Measurements from ENCODE around the gene PRR23E.

Gene PRR23E

DNA sequence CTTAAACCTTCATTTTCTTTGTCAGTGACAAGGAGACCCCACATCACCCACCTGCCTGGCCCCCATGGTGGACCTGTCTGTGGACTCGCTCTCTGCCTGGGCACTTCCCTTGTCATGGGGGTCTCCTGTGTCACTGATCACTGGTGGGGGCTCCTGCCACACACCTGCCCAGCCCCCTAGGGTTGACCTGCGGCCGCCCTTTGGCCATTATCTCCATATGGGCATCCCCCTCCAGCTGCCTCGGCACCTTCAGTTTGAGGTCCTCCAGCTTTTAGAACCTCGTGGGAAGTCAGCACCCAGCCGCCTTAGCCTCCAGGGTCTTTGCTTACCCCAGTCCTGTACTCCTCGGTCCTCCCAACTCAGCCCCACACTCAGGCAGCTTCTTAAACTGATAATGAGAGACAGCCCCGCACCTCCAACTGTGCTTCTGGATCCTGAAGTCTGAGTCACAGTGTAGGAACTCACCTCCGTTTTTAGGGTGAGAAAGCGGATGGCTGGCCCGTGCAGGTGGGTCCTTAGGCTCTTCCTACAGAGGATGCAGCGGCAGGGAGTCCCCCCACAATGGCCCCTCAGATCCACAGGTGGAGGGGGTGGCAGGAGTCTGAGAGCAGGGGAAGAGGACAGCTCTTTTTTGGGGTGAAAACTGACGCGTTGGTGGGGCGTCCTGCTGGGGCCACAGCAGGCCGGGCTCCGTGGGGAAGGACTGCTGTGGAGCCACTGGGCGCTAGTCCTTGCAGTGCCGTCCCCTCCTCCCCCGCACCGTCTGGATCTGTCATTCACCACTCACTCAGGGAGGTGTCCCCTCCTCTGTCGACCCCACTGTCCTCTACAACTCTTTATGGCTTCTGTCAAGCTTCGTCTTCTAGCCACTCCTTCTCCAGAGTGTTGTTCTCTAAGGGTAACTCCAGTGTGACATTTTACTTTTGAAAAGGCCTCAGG is 8.7 kb upstream of the PRR23E start:
- in situ Hi-C loops (cut with HindIII; ENCODE audit: low sequenced_read_pairs), result no loop called here

DNA sequence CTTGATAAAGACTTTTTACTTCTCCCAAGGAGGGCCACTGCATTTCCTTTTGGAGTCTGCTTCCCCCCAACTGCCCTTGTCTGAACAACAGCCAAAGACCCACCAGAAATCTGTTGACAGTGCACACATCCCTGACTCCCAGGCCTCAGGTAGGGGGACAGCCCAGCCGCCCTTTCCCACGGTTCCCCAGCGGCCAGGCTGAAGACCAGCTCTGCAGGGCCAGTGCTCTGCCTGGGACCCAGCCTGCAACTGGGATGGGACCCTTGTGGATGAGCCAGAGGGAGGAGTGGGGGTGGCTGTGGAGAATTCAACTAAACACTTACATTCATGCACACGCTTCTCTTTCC is 8.1 kb upstream of the PRR23E start:
- in situ Hi-C loops (cut with HindIII; ENCODE audit: low sequenced_read_pairs), result no loop called here

DNA sequence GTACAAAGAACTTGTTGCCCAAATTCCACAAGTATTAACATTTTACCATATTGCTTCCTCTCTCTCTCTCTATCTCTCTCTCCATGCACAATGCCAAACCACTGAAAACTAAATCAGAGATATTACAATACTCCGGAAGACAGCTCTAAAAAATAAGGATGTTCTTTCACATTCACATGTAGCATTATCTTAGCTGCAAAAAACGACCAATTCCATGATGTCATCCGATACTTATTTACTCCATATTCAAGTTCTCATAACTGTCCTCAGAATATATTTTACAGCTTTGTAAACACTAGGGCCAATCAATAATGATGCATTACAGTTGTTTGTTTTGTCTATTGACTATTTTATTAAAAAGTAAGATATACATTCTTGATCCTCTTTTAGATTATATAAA is 7.7 kb upstream of the PRR23E start:
- in situ Hi-C loops (cut with HindIII; ENCODE audit: low sequenced_read_pairs), result no loop called here

DNA sequence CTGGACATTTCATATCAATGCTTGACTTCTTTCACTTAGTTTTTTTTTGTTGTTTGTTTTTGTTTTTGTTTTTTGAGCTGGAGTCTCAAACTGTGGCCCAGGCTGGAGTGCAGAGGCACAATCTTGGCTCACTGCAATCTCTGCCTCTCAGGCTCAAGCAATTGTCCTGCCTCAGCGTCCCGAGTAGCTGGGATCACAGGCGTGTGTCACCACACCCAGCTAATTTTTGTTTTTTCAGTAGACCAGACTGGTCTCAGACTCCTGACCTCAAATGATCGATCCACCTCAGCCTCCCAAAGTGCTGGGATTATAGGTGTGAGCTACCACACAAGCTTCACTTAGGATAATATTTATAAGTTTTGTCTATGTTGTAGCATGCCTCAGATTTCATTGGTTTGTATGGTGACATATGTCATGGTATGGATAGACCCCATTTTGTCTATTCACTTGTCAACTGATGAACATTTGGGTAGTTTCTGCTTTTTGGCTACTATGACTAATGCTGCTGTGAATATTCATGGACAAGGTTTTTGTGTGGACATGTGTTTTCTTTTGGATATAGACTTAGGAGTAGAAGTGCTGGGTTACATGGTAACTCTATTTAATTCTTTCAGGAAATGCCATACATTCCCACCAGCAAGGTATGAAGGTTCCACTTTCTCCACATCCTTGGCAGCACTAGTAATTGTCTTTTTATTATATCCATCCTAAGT is 6.8 kb upstream of the PRR23E start:
- in situ Hi-C loops (cut with HindIII; ENCODE audit: low sequenced_read_pairs), result no loop called here

DNA sequence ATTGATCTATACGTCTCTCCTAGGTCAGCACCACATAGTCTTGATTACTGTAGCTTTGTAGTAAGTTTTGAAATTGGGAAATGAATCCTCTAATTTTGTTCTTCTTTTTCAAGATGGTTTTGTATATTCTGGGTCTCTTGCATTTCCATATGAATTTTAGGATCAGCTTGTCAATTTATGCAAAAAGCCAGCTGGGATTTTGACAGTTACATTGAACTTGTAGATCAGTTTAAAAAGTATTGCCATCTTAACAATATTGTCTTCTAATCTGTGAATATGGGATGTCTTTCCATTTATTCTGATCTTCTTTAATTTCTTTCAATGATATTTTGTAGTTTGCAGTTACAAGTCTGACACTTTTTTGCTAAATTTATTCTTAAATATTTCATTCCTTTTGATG is 5.6 kb upstream of the PRR23E start:
- in situ Hi-C loops (cut with HindIII; ENCODE audit: low sequenced_read_pairs), result no loop called here

DNA sequence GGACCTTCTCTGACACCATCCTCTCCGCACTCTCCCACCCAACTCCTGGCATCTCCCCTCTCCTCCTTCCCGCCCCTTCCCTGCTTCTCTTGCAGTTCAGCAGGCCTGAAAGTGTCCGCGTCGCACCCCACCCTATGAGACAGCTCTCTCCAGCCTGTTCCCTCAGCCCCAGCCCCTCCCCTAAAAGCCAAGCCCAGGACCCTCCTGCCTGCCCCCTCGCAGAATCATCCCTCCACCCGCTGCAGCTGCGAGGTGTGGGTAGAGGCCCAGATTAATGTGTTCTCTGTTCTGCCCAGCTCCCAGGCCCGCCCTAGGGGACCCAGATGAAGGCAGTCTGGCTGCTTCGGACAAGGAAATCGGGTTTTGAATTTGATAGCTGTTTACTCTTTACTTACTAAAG is 410 bp downstream of the PRR23E start:
- in situ Hi-C loops (cut with HindIII; ENCODE audit: low sequenced_read_pairs), result no loop called here

DNA sequence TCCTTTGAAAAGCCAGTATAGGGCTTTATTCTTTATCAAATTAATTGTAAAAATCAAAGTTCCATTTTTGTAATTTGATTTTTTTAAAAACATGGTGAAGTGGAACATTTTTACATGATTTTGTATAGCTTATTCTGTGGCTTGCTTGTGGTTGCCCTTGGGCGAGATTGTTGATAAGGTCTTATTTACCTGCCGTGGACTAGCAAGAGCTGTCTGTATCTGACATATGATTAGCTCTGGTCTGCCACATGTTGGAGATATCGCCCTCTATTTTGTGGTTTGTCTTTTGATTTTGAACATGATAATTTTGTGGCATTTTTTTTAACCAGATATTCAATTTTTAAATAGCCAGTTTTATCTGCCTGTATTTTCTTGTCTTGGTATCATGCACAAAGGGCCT is 844 bp downstream of the PRR23E start:
- in situ Hi-C loops (cut with HindIII; ENCODE audit: low sequenced_read_pairs), result no loop called here

DNA sequence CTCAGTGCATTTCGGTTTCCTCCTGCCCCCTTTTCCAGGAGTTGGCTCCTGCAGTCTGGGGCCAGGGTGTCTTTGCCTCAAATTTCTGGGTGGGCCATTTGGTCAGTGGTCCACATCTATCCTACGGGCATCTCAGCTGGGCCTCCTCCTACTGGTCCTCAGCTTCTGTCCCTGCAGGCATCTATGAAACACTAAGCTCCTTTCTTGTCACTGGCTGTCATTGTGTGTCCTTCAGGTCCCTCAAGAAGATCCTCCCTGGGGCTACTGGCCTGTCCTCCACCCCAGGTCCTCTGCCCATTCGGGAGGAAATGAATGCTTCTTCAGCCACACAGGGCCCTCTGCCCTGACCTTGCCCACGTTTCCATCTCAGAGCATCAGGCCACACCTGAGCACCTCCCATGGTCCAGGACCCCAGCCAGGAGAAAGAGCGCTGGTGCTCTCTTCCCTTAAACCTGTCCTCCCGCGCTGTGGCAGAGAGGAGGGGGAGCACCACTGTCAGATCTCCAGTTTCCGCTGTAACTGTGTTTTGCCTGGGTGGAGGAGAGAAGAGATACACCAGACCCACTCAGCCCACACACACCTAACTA is 1.8 kb downstream of the PRR23E start:
- in situ Hi-C loops (cut with HindIII; ENCODE audit: low sequenced_read_pairs), result no loop called here

DNA sequence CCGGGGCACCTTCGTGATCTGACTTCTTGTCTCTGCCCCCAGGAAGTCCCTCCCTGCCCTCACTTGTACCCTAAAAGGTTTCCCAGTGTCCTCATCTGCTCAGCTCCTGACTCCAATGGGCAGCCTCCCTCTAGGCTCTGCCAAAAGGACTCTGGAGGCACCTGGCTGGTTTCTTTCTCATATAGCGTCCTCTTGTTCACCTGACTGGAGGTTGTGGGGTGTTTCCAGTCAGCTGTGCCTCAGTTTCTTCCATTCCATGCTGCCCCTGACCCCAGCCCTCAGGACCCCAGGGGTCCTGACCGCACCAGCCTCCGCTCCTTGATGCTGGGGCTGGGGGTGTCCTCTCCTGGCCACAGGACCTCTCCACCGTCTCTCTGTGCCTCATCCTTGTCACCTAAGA is 2.5 kb downstream of the PRR23E start:
- in situ Hi-C loops (cut with HindIII; ENCODE audit: low sequenced_read_pairs), result no loop called here

DNA sequence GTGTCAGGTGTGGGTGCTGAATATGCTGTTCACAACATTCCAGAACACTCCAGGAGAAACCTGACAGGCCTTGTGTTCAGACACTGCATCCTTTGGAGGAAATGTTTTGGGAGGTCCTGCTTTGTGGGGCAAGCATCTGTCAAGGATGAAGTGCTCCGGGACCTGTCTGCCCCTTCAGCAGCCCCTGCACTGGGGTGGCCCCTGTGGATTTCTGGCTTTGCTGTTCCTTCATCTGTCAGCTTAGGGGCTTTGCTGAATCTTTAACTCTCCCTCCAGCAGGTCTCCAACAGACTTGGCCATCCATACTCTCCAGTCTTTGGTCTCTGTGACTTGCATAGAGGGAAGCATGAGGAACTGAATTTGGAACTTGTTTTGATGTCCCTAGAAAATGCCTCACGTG is 3.1 kb downstream of the PRR23E start:
- in situ Hi-C loops (cut with HindIII; ENCODE audit: low sequenced_read_pairs), result no loop called here

DNA sequence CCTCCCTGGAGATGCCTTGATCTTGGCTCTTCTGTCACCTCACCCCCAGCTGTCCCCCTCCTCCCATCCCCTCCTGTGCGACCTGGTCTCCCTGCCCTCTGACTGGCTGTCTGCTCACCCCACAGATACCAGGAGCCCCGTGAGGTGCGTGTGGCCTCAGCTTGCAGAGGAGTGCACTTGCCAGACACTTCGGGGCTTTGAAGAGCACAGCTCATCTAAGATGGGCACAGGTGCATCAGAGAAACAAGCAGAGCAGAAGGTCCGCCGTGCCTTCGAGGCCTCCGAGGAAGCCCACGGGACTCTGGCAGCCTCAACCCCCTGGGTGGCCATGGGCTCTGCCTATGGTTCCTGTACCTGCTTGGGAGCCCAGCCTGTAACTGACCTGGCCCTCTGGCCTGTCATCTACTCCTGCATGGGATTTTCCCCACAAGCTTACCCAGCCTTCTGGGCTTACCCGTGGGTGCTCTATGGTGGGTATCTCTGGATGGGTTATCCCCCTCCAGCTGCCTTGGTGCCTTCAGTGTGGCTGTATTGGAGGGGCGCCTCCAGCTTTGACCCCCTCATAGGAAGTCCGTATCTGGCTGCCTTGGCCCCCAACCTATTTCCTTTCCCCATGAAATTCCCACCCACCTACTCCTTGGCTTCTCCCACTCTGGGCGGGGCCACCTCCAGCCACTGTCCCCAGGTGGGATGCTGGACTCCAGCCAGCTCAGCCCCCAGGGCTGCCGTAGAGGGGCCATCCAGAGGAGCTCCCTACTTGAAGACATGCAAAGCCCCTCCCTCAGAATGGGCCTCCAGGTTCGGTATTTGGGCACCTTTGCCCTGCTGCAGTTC is 3.8 kb downstream of the PRR23E start:
- in situ Hi-C loops (cut with HindIII; ENCODE audit: low sequenced_read_pairs), result no loop called here

DNA sequence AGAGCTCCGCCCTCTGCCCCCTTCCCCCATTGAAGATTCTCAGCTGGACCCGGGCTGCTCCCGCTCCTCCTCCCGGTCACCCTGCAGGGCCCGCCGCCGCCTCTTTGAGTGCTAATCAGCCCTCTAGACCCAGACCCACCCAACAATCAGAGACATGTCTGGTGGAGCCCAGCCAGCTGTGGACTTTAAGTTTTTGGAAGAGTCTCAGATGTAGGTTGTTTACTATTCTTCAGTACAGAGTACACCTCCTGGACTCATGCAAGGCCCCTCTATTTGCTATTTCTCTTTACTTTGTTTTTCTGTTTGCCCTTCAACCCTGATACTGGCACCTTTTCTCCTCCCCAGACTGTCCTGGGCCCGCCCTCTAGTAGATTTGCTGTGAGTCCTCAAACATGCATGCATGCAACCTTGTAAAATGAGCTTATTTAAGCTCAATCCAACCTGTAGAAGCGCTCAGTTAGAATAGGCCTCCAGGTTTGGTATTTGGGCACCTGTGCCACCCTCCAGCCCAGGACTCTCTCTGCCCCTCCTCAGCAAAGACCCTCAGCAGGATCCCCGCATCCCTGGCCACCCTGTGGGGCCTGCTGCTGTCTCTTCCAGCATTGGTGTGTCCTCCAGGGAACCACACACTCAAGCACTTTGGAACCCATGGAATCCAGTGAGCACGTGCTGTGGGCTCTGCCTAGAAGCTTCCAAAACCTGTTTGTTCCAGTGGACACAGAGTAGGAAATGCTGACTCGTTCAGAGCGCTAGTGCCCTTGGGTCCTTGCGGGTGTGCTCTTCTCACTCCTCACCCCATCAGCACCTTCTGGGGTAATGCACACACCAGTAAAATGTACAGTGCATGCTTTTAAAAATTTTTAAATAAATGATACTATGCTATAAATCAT is 4.6 kb downstream of the PRR23E start:
- in situ Hi-C loops (cut with HindIII; ENCODE audit: low sequenced_read_pairs), result no loop called here

DNA sequence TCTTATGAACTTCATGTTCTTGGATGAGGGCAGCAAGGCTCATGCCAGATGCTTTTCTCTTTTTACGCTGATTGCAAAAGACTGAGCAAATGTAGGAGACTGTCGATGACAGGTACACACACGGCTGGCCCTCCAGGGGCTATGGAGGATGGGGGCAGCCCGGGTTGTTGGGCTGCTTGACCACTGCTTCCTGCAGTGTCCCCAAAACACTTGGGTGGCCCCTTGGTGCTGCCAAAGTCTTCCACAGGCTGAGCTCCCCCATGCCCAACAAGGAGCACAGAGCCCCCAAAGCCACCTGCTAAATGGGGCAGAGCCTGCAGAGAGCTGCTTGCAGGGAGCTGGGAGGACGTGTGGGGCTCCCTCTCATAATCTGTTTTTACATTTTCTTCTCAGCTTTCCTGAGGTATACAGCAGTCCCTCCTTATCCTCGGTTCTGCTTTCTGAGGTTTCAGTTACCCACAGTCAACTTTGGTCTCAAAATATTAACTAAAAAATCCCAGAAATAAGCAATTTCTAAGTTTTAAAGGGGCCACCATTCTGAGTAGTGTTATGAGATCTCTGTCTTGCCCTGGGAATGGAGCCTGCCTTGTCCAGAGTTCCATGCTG is 7.3 kb downstream of the PRR23E start:
- in situ Hi-C loops (cut with HindIII; ENCODE audit: low sequenced_read_pairs), result no loop called here

DNA sequence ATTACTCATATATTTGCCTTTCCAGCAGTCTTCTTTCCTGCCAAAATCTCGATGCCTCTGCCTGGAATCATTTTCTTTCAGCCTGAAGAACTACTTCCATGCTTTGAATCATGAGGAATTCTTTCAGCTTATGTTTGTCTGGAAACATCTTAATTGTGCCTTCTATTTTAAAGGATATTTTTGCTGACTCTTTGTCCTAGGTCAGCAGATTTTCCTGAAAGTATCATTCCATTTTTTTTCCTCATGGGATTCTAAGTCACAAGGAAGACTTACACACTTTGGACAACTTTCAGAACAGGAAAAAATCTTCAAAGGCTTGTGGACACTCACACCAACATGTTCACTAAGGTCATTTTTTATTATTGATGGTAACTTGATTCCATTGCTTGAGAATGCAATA is 10.1 kb downstream of the PRR23E start:
- in situ Hi-C loops (cut with HindIII; ENCODE audit: low sequenced_read_pairs), result no loop called here

DNA sequence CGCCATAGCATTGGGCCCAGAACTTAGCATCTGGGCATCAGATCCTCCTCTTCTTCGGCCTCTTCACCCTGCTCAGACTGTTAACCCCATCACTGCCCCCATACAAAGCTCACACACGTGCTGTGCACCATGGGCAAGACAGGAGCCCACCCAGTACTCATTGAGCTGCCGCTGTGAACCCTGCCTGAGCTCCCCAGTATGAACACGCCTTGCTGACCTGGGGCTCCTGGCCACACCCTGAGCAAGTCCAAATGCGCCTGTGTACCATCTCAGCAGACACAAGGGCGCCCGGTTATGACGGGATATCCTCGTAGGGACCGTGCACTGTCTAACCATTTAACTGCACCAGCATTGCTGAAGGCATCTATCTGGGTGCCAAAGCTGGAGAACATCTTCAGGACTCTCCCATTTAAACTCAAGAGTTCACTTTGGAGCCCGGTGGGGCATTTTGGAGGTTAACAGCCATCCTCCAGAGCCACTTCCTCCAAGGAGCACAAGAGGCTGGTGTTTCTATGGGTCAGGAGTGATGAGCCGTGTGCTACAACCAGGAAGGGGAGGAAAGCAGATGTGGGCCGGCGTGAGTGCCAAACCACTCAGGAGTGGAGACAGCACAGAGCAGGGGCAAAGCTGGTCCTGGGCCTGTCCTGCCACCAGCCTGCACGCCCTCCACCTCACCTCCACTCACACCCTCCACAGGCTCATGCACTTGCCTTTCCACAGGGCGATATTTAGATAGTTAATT is 12.1 kb downstream of the PRR23E start:
- in situ Hi-C loops (cut with HindIII; ENCODE audit: low sequenced_read_pairs), result no loop called here

DNA sequence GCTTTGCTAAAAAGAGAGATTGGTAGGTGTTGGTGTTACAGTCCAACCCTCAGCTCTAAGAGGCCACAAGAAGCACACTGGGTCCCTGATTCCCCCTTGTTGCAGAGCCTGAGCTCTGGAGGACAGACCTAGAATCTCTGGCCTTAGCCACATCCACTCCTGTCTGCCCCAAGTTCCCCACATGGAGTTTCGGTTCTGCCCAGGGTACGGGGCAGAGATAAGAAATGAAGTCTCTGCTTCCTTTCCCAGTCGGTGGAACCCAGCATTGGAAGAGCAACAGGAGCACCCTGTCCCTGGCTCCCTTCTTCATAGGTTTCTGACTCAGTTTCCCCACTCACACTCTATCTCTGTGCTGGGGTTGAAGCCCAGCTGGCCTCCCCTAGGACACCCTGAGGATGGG is 13.2 kb downstream of the PRR23E start:
- in situ Hi-C loops (cut with HindIII; ENCODE audit: low sequenced_read_pairs), result no loop called here

DNA sequence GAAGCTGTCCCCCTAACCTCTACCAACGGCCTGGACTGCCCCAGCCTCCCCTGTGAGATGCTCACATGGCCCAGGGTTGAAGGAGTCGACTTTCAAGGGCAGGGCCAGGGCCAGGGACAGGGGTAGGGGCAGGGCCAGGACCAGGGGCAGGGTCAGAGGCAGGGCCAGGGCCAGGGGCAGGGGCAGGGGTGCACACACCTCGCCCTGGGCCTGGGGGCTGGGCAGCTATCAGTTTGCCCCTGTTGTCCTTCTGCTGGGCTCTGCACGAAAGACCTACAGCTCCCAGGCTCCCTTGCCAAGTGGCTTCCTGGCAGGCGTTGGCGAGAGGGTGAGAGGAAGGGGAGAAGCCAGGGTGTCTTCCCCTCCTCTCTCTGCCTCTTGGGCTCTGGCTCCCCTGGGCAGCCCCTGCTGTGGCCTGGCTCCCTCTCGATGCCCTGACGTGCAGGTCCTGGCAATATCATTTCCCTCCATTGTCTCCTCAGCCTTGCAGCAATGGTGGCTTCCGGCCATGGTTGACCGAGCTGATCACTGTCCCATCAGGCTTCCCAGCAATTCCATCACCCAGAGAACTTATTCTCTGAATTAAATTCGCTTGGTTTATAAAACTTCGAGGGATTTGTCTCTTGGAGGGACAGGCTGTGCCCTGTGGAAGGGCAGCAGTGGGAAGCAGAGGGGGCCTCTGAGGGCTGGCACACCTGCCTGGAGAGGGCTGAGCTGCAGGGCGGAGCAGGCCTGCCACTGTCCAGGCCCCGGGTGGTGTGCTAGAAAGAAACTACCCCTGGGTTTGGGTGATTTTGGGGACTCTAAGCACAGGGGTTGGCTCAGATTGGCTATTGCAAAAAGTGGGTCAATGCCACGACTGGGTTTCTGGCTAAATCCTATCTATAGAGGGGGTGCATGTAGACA is 13.9 kb downstream of the PRR23E start:
- in situ Hi-C loops (cut with HindIII; ENCODE audit: low sequenced_read_pairs), result no loop called here

All from endothelial cell of hepatic sinusoid (primary cell).